GM21737 (cell line): ENCODE data around the gene C16orf74.

Experiments
- ATAC-seq: cut with Tn5 transposase; IDR thresholded peaks from one replicate; pipeline ENCODE4 v1.9.1; 2021; ENCODE audit warnings: mild to moderate bottlenecking, moderate library complexity; ENCODE audit not compliant: unreplicated experiment

C16orf74 gene

GRCh38 chr16:85751698-85752501 lies 1.0 kb upstream of the C16orf74 start:
- no peak for ATAC-seq

- ATAC-seq, result no peak
Measured at GRCh38 chr16:85750146-85750826, 610 bp downstream of the C16orf74 start.

- no peak for ATAC-seq
Measured at GRCh38 chr16:85749771-85750145, 1.1 kb downstream of the C16orf74 start.

GRCh38 chr16:85746460-85747215 lies 4.3 kb downstream of the C16orf74 start:
- ATAC-seq, result no peak

- ATAC-seq, result no peak
Measured at GRCh38 chr16:85738923-85739715, 11.8 kb downstream of the C16orf74 start.

GRCh38 chr16:85736921-85737320 lies 14.0 kb downstream of the C16orf74 start:
- no peak for ATAC-seq

- ATAC-seq, result no peak
Measured at GRCh38 chr16:85735946-85736345, 14.9 kb downstream of the C16orf74 start.

GRCh38 chr16:85735225-85735635 lies 15.7 kb downstream of the C16orf74 start:
- ATAC-seq, result peak; percentile 67

- ATAC-seq, result no peak
Measured at GRCh38 chr16:85734311-85735017, 16.4 kb downstream of the C16orf74 start.

- no peak for ATAC-seq
Measured at GRCh38 chr16:85733839-85734170, 17.1 kb downstream of the C16orf74 start.

GRCh38 chr16:85733155-85733838 lies 17.6 kb downstream of the C16orf74 start:
- no peak for ATAC-seq

- no peak for ATAC-seq
Measured at GRCh38 chr16:85731179-85731578, 19.7 kb downstream of the C16orf74 start.

GRCh38 chr16:85730186-85730465 lies 20.8 kb downstream of the C16orf74 start:
- ATAC-seq, result no peak

- no peak for ATAC-seq
Measured at GRCh38 chr16:85729452-85730185, 21.3 kb downstream of the C16orf74 start.

- ATAC-seq, result no peak
Measured at GRCh38 chr16:85728879-85729278, 22.0 kb downstream of the C16orf74 start.

GRCh38 chr16:85724936-85725335 lies 26.0 kb downstream of the C16orf74 start:
- no peak for ATAC-seq

- no peak for ATAC-seq
Measured at GRCh38 chr16:85724126-85724879, 26.6 kb downstream of the C16orf74 start.

- no peak for ATAC-seq
Measured at GRCh38 chr16:85722128-85722893, 28.6 kb downstream of the C16orf74 start.
